Uterus (tissue), 4 donors: Measurements from ENCODE around the gene CLEC6A. TPM values are rescaled to one million over a fixed set of nuclear protein-coding genes. Genes with fewer than 3 reads are reported as not detected.
"Not testable (repeated sequence)": the region's sequence is repeated elsewhere in the genome, so short reads cannot be mapped to it uniquely, and the experiment has no call there.

Experiments
- DNase-seq, 2 donors: peaks; one replicate each; pipeline ENCODE4 v3.0.0-alpha.2; 2019 to 2020
- H3K27ac ChIP-seq, 2 donors: fragments of 200-600 bp; sonication (generic); 1 replicate in 1 of 2; 2 replicates in 1 of 2; pipeline ENCODE4 v1.5.1; 2016 to 2018
- H3K27me3 ChIP-seq, 2 donors: fragments of 200-600 bp; sonication (generic); one replicate each; pipeline ENCODE4 v1.5.1; 2018 to 2019; ENCODE audit warnings: control low read depth in 1 of 2
- H3K36me3 ChIP-seq, 2 donors: fragments of 200-600 bp; sonication (generic); one replicate each; pipeline ENCODE4 v1.5.1; 2019; ENCODE audit warnings: control low read depth in 1 of 2
- H3K4me1 ChIP-seq, 2 donors: fragments of 200-600 bp; sonication (generic); one replicate each; pipeline ENCODE4 v1.5.1; 2018 to 2019; ENCODE audit warnings: control low read depth in 1 of 2
- H3K4me3 ChIP-seq, 2 donors: fragments of 200-600 bp; sonication (generic); 1 replicate in 1 of 2; 2 replicates in 1 of 2; pipeline ENCODE4 v1.5.1; 2018 to 2019; ENCODE audit warnings: mild to moderate bottlenecking in 1 of 2
- H3K9me3 ChIP-seq, 2 donors: fragments of 200-600 bp; sonication (generic); one replicate each; pipeline ENCODE4 v1.5.1; 2019; ENCODE audit warnings: control low read depth in 1 of 2
- CTCF ChIP-seq, 4 experiments: fragments of 200-600 bp in 2 of 4; fragments of 450-650 bp in 2 of 4; sonication (generic) in 2 of 4; IDR thresholded peaks; one replicate each; pipeline ENCODE4 v1.5.1; 2016 to 2019; ENCODE audit warnings: antibody characterized with exemption in 4 of 4, mild to moderate bottlenecking in 2 of 4, moderate library complexity in 1 of 4
- POLR2A ChIP-seq, 2 donors: fragments of 450-650 bp; IDR thresholded peaks; one replicate each; pipeline ENCODE4 v1.6.1; 2016; ENCODE audit warnings: antibody characterized with exemption in 2 of 2, mild to moderate bottlenecking in 1 of 2, moderate library complexity in 1 of 2
- intact Hi-C: fragments of 100-400 bp; cut with DNase I; formaldehyde crosslinking; loops from one replicate; pipeline ENCODE4 v1.15.1; 2023; ENCODE audit warnings: low total_unique reads
- total RNA-seq, 4 donors: library from RNA; depleted of rRNA in 3 of 4; stranded (reverse); fragments of >200 nt in 3 of 4; gene quantifications; one replicate each; pipeline versions ENCODE4 v1.1.0 to v1.2.4, GENCODE V29; 2014 to 2023
- donor health status: DM: yes; HTN: yes; CAD: no.

The CLEC6A gene
- total RNA-seq, 4 donors from 2014 or later: not detected

GRCh38 chr12:8493084-8493483 lies 37.3 kb downstream of the CLEC6A start:
- Histone ChIP-seq H3K9me3 (no peaks in the 10 kb centered on the region), H3K4me3 (no peak overlapping the region), H3K27ac (no peak overlapping the region), H3K36me3 (no peaks in the 10 kb centered on the region), H3K4me1 (no peaks in the 10 kb centered on the region), H3K27me3 (no peaks in the 10 kb centered on the region)
- intact Hi-C loops: no loop called here
- TF ChIP-seq CTCF (IDR thresholded peaks at IDR 0.05): no peak
- no peak for TF ChIP-seq POLR2A (IDR thresholded peaks at IDR 0.05)
- DNase-seq: no peak

DNA sequence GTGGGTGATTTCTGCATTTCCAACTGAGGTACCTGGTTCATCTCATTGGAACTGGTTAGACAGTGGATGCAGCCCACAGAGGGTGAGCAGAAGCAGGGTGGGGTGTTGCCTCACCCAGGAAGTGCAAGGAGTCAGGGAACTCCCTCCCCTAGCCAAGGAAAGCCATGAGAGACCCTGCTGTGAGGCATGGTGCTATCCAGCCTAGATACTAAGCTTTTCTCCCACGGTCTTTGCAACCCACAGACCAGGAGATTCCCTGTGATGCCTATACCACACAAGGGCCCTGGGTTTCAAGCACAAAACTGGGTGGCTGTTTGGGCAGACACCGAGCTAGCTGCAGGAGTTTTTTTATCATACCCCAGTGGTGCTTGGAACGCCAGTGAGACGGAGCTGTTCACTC lies 39.9 kb downstream of the CLEC6A start:
- intact Hi-C loops, DNase-seq, H3K27ac ChIP-seq: not testable (repeated sequence)

GRCh38 chr12:8496074-8496473 lies 40.3 kb downstream of the CLEC6A start:
- H3K27me3 ChIP-seq, H3K4me1 ChIP-seq, H3K4me3 ChIP-seq, H3K9me3 ChIP-seq, DNase-seq, H3K27ac ChIP-seq, intact Hi-C loops, H3K36me3 ChIP-seq: not testable (repeated sequence)

More for the DNA sequence above, 39.9 kb downstream of the CLEC6A start:
- H3K9me3 ChIP-seq, H3K4me3 ChIP-seq, H3K36me3 ChIP-seq, H3K4me1 ChIP-seq, H3K27me3 ChIP-seq: not testable (repeated sequence)

GRCh38 chr12:8499616-8500015 lies 43.9 kb downstream of the CLEC6A start:
- Histone ChIP-seq H3K27me3 (peaks cover 0 to 2% of the 10 kb centered on the region in 2 donors), H3K36me3 (no peaks in the 10 kb centered on the region), H3K27ac (no peak overlapping the region), H3K4me3 (no peak overlapping the region), H3K4me1 (no peaks in the 10 kb centered on the region), H3K9me3 (no peaks in the 10 kb centered on the region)
- DNase-seq: no peak
- TF ChIP-seq CTCF (IDR thresholded peaks at IDR 0.05) (no peak), POLR2A (IDR thresholded peaks at IDR 0.05) (no peak)
- intact Hi-C loops: no loop called here

DNA sequence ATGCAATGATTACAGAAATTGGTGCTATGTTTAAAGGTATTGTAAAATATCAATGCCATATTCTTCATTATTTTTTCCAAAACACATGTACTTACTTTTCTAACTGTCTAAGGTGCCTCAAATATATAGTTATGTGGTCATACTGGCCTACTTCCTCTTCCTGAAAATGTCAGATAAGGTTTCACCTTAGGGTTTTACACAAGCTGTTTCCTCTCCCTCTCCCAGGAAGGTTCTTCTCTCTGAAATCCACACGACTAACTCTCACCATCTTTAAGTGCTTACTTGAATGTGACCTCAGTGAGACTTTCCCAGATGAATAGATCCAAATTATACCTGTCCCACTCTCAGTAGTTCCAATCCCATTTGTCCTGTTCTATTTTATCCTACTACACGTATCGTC lies 46.0 kb downstream of the CLEC6A start:
- Histone ChIP-seq H3K4me1 (no peaks in the 10 kb centered on the region), H3K36me3 (no peaks in the 10 kb centered on the region), H3K9me3 (no peaks in the 10 kb centered on the region), H3K27ac (no peak overlapping the region), H3K4me3 (no peak overlapping the region), H3K27me3 (peaks cover 0 to 2% of the 10 kb centered on the region in 2 donors)
- TF ChIP-seq CTCF (IDR thresholded peaks at IDR 0.05) (no peak), POLR2A (IDR thresholded peaks at IDR 0.05) (no peak)
- intact Hi-C loops: no loop called here
- no peak for DNase-seq

- no peaks in the 10 kb centered on the region for H3K36me3 ChIP-seq
- TF ChIP-seq CTCF (IDR thresholded peaks at IDR 0.05) (no peak), POLR2A (IDR thresholded peaks at IDR 0.05) (no peak)
- H3K9me3 ChIP-seq: no peaks in the 10 kb centered on the region
- intact Hi-C loops: no loop called here
- H3K4me3 ChIP-seq: no peak overlapping the region
- peaks cover 0 to 2% of the 10 kb centered on the region in 2 donors for H3K27me3 ChIP-seq
- H3K27ac ChIP-seq: no peak overlapping the region
- H3K4me1 ChIP-seq: no peaks in the 10 kb centered on the region
- no peak for DNase-seq
Measured at GRCh38 chr12:8504351-8504750, 48.6 kb downstream of the CLEC6A start.
